K562 (cell line): ENCODE results near the gene MEAK7. TPM values are rescaled to one million over a fixed set of nuclear protein-coding genes. Genes with fewer than 3 reads are reported as not detected.

Source experiments
- ATF2 ChIP-seq: sonication (generic); formaldehyde crosslinking; IDR thresholded peaks from 2 replicates; pipeline ENCODE4 v1.8.1; 2022; ENCODE audit warnings: missing genetic modification reagents
- BHLHE40 ChIP-seq: IDR thresholded peaks from 2 replicates; pipeline ENCODE4 v1.6.1; 2011; ENCODE audit warnings: low read length, improper control_type of control experiment
- HDAC2 ChIP-seq: fragments of 450-650 bp; IDR thresholded peaks from 2 replicates; pipeline ENCODE4 v1.6.1; 2016; ENCODE audit warnings: mild to moderate bottlenecking
- HLTF ChIP-seq: fragments of 450-650 bp; IDR thresholded peaks from 2 replicates; pipeline ENCODE4 v1.6.1; 2016
- NFE2 ChIP-seq: IDR thresholded peaks from 2 replicates; pipeline ENCODE4 v1.6.1; 2014; ENCODE audit warnings: antibody characterized with exemption, low read depth
- TFAP4 ChIP-seq: sonication (generic); formaldehyde crosslinking; IDR thresholded peaks from 2 replicates; pipeline ENCODE4 v1.8.0; 2022; ENCODE audit warnings: missing genetic modification reagents, mild to moderate bottlenecking, moderate library complexity, borderline replicate concordance
- VEZF1 ChIP-seq: fragments of 200-800 bp; sonication (Bioruptor generic); IDR thresholded peaks from 2 replicates; pipeline ENCODE4 v1.6.1; 2017; ENCODE audit warnings: missing genetic modification characterization, missing compliant biosample characterization
- ZBTB17 ChIP-seq: fragments of 450-650 bp; formaldehyde crosslinking; IDR thresholded peaks from 2 replicates; pipeline ENCODE4 v1.4.0; 2020; ENCODE audit warnings: mild to moderate bottlenecking
- ZBTB40 ChIP-seq, 2 experiments: fragments of 450-650 bp in 1 of 2; sonication (generic) in 1 of 2; formaldehyde crosslinking in 1 of 2; IDR thresholded peaks; 2 replicates each; pipeline versions ENCODE4 v1.7.1 to v1.9.0; 2016 to 2022; ENCODE audit warnings: inconsistent platforms in 1 of 2, mild to moderate bottlenecking in 1 of 2, missing genetic modification reagents in 1 of 2
- polyA plus RNA-seq, 8 experiments: library from polyadenylated mRNA; depleted of rRNA in 4 of 8; stranded (reverse) in 5 of 8; unstranded in 3 of 8; fragments of >200 nt; fragmentation: Nextera tagmentation in 2 of 8; fragmentation: Illumina TruSeq in 1 of 8; extraction: Ambion mirVana in 2 of 8; extraction: Trizol in 1 of 8; gene quantifications; 2 replicates each; pipeline versions ENCODE4 v1.2.1 to v1.2.3, GENCODE V29; 2011 to 2014; ENCODE audit warnings: inconsistent platforms in 1 of 8, missing spikeins in 1 of 8
- total RNA-seq, 7 experiments: library from RNA; depleted of rRNA in 6 of 7; stranded (reverse); fragments of >200 nt in 6 of 7; fragmentation: Illumina TruSeq in 2 of 7; extraction: Trizol in 2 of 7; gene quantifications; 2 replicates each; pipeline versions ENCODE4 v1.2.1 to v1.2.3, GENCODE V29; 2011 to 2021; ENCODE audit warnings: low replicate concordance in 1 of 7
- TF ChIP-seq, protein P1 (sequence below): IDR thresholded peaks from 2 replicates; pipeline ENCODE4 v1.6.1; 2011; ENCODE audit warnings: borderline replicate concordance, low read depth, mild to moderate bottlenecking, moderate library complexity, low read length; ENCODE audit not compliant: insufficient read depth, poor library complexity, severe bottlenecking

MEAK7 gene
- total and polyA plus RNA-seq, 9 of the 15 experiments (the other 6 are each of a cell fraction or from before 2014, with no cell fraction given): 1.4 to 14.5 (median 6.3) TPM

GRCh38 chr16:84548971-84549844 is 44.7 kb upstream of the MEAK7 start (continued):
- TF ChIP-seq, protein P1, sequence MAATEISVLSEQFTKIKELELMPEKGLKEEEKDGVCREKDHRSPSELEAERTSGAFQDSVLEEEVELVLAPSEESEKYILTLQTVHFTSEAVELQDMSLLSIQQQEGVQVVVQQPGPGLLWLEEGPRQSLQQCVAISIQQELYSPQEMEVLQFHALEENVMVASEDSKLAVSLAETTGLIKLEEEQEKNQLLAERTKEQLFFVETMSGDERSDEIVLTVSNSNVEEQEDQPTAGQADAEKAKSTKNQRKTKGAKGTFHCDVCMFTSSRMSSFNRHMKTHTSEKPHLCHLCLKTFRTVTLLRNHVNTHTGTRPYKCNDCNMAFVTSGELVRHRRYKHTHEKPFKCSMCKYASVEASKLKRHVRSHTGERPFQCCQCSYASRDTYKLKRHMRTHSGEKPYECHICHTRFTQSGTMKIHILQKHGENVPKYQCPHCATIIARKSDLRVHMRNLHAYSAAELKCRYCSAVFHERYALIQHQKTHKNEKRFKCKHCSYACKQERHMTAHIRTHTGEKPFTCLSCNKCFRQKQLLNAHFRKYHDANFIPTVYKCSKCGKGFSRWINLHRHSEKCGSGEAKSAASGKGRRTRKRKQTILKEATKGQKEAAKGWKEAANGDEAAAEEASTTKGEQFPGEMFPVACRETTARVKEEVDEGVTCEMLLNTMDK: no peak
- peak; percentile 9; the same call in 1 of the 2 replicates for TF ChIP-seq BHLHE40
- no peak; the same call in 1 of the 2 replicates for TF ChIP-seq NFE2
- no peak for TF ChIP-seq HLTF
- peak; percentile 30; the same call in 1 of the 2 replicates for TF ChIP-seq ZBTB40 (IDR thresholded peaks at IDR 0.05)
- TF ChIP-seq ZBTB40 (CRISPR knock-in tag; IDR thresholded peaks at IDR 0.05): no peak
- TF ChIP-seq TFAP4 (CRISPR knock-in tag): no peak
- TF ChIP-seq ZBTB17: 0 out of 2 replicates have a peak, but pooled peaks have one; percentile 22
- no peak for TF ChIP-seq HDAC2
- peak; percentile 28; the same call in 1 of the 2 replicates for TF ChIP-seq VEZF1 (CRISPR knock-in tag)
- TF ChIP-seq ATF2: no peak
